ENCODE results near the gene F2.
"Not testable (repeated sequence)": the region's sequence is repeated elsewhere in the genome, so short reads cannot be mapped to it uniquely, and the experiment has no call there.

Gene F2

DNA sequence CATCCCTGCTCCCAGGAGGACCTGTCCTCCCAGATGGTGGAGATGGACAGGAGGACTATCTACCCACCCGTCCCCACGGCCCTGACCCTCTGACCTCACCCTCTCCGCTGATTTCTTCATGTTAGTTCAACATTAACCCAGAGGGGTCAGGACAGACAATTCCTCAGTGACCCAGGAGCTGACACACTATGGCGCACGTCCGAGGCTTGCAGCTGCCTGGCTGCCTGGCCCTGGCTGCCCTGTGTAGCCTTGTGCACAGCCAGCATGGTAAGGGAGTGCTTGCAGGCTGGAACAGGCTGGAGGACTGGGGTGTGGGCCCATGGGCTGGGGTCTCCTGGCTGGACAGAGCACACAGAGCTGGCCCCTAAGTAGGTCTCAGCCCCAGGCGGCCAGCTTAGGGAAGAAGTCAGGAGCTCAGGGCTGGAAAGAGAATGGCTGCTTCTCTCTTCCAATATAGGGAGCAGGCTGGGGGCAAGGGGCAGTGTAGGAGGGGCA is at the start of gene F2:
F2 (plus strand) TSS at position 166 of the 495 bp plus-strand sequence; CDS start at position 189, 23 bp downstream.
- no peak within 1 kb of the TSS for H3K4me3 ChIP-seq (ENCODE audit: low read length)
- no peak within 1 kb of the TSS for H3K27ac ChIP-seq (ENCODE audit: low read length)
- H3K4me1 ChIP-seq (ENCODE audit: insufficient read depth, low read length), result peaks cover 2% of the 10 kb centered on the region; the same call in 1 of the 2 replicates
- no peak within 1 kb of the TSS for H3K9ac ChIP-seq (ENCODE audit: low read depth, low read length)
- no peaks in the 10 kb centered on the region for H3K36me3 ChIP-seq (ENCODE audit: insufficient read depth, low read depth, low read length)
- H3K27me3 ChIP-seq (ENCODE audit: insufficient read depth, low read length), result no peaks in the 10 kb centered on the region
- H3K9me3 ChIP-seq (ENCODE audit: insufficient read depth, low read depth, low read length), result no peaks in the 10 kb centered on the region

DNA sequence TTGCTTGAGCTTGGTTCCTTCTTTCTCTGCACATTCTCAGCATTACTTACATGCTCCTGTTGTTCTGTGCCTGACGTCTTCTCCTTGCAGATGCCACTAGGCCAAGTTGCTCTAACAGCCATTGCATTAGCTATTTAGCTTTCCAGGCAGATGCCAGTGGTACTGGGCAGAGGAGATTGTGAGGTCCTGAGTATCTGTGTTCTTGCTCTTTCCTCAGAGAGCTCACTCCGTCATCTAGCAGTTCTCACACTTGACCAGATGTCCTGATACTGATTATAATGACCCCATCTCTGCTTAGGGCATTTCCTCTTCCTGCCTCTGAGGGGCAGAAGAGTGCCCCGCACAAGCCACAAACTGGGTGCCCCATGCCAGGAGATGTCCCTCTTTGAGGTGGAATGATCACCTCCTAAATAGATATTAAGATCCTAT is 49.3 kb upstream of the F2 start:
- Histone ChIP-seq H3K36me3 (ENCODE audit: insufficient read depth, low read depth, low read length) (peaks cover 85% of the 10 kb centered on the region), H3K9ac (ENCODE audit: low read depth, low read length) (no peak overlapping the region), H3K9me3 (ENCODE audit: insufficient read depth, low read depth, low read length) (no peaks in the 10 kb centered on the region)

DNA sequence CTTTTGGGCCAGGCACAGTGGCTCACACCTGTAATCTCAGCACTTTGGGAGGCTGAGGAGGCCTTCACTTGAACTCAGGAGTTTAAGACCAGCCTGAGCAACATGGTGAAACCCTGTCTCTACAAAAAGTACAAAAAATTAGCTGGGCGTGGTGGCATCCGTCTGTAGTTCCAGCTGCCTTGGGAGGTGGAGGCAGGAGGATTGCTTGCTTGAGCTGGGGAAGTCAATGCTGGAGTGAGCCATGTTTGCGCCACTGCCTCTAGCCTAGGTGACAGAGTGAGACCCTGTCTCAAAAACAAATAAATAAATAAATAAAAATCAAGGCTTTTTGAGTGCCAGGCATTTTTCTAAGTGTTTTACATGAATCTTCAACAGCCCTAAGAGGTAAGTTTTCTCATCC is 48.5 kb upstream of the F2 start:
- H3K4me3 ChIP-seq (ENCODE audit: low read length); H3K27me3 ChIP-seq (ENCODE audit: insufficient read depth, low read length); H3K9me3 ChIP-seq (ENCODE audit: insufficient read depth, low read depth, low read length); H3K9ac ChIP-seq (ENCODE audit: low read depth, low read length); H3K27ac ChIP-seq (ENCODE audit: low read length): not testable (repeated sequence)
- peaks cover 77% of the 10 kb centered on the region for H3K36me3 ChIP-seq (ENCODE audit: insufficient read depth, low read depth, low read length)
- H3K4me1 ChIP-seq (ENCODE audit: insufficient read depth, low read length), result peaks cover 14% of the 10 kb centered on the region

More for the DNA sequence above, 49.3 kb upstream of the F2 start:
- H3K27me3 ChIP-seq (ENCODE audit: insufficient read depth, low read length), result no peaks in the 10 kb centered on the region
- no peak overlapping the region for H3K4me3 ChIP-seq (ENCODE audit: low read length)
- H3K27ac ChIP-seq (ENCODE audit: low read length), result no peak overlapping the region
- H3K4me1 ChIP-seq (ENCODE audit: insufficient read depth, low read length), result peaks cover 11% of the 10 kb centered on the region; the same call in 1 of the 2 replicates

DNA sequence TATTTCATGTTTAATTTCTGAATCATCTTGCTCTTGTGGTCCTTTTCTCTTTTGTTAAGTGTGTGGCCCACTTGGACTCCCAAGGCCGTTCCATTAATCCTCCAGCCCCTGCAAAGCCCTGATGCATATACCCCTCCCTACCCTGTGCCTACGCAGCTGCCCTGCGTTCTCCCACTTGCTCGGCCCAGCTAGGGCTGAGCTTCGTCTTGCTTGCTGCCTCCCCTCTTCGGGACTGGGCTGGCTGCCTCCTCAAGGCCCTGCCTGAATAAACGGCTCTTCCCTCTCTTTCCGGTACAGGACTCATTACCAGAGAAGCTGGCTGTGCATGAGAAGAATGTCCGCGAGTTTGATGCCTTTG is 47.1 kb upstream of the F2 start:
- peaks cover 65% of the 10 kb centered on the region for H3K36me3 ChIP-seq (ENCODE audit: insufficient read depth, low read depth, low read length)

DNA sequence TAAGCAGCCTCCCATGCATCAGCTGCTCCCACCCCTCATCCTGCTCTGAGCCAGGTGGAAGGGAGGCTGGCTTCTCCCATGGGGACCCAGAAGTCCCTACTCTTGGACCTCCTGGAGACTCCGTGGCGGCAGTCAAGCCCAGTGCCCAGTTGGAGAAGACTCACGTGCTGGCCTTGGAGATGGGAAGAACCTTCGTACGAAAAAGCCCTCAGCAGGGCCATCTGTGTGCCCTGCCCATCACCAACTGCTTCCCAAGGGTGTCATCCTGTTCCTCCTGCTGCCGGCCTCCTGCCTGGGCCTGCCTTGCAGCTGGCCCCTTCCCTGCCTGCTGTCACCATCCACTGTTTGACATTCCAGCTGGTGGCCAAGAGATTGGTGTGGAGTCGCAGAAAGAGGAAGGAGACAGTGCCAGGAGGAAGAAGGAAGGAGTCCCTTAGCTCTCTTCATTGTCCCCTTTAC is 46.6 kb upstream of the F2 start:
- no peaks in the 10 kb centered on the region for H3K27me3 ChIP-seq (ENCODE audit: insufficient read depth, low read length)
- H3K27ac ChIP-seq (ENCODE audit: low read length), result no peak overlapping the region
- H3K4me1 ChIP-seq (ENCODE audit: insufficient read depth, low read length), result peaks cover 14% of the 10 kb centered on the region
- peaks cover 61% of the 10 kb centered on the region for H3K36me3 ChIP-seq (ENCODE audit: insufficient read depth, low read depth, low read length)
- no peak overlapping the region for H3K9ac ChIP-seq (ENCODE audit: low read depth, low read length)
- no peaks in the 10 kb centered on the region for H3K9me3 ChIP-seq (ENCODE audit: insufficient read depth, low read depth, low read length)
- H3K4me3 ChIP-seq (ENCODE audit: low read length), result no peak overlapping the region

More for the DNA sequence above, 47.1 kb upstream of the F2 start:
- no peaks in the 10 kb centered on the region for H3K9me3 ChIP-seq (ENCODE audit: insufficient read depth, low read depth, low read length)
- H3K9ac ChIP-seq (ENCODE audit: low read depth, low read length), result no peak overlapping the region
- no peaks in the 10 kb centered on the region for H3K27me3 ChIP-seq (ENCODE audit: insufficient read depth, low read length)
- peaks cover 14% of the 10 kb centered on the region for H3K4me1 ChIP-seq (ENCODE audit: insufficient read depth, low read length)
- H3K27ac ChIP-seq (ENCODE audit: low read length), result no peak overlapping the region
- H3K4me3 ChIP-seq (ENCODE audit: low read length), result no peak overlapping the region

DNA sequence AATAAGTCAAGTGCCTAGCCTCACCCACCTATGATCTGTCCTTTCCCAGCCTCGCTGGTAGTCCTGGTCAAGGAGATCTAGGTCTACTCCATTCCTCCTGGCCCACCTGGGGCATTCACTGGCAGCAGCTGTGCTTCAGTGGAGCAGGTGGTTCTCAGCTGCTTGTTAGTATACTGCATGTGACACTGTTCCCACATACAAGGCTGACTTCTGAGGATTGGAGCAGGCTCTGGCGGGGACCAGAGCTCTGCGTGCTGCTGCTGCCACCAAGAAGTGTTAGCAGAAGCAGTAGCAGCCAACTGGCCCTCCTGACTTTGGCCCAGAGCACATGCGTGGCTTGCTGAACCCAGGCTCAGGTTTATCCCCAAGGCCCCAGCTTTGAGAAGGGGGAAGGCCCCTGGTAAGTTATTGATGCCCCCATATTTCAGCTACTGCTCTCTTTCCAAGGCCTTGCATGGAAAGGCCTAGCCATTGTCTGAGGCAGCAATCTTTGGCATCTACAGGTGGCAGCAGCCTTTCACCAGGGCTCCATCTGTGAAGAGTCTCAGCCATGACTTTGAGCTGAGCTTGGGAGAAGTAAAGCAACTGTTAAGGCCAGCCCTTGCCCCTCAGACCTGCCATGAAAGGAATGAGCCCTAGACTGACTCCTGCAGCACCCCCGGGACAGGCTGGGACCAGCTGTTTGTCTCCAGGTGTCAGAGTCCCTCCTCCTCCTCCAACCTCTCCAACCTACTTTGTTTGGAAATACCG is 45.1 kb upstream of the F2 start:
- peaks cover 14% of the 10 kb centered on the region for H3K4me1 ChIP-seq (ENCODE audit: insufficient read depth, low read length)
- H3K9me3 ChIP-seq (ENCODE audit: insufficient read depth, low read depth, low read length), result no peaks in the 10 kb centered on the region
- H3K27me3 ChIP-seq (ENCODE audit: insufficient read depth, low read length), result no peaks in the 10 kb centered on the region
- H3K27ac ChIP-seq (ENCODE audit: low read length), result no peak overlapping the region
- no peak overlapping the region for H3K4me3 ChIP-seq (ENCODE audit: low read length)
- H3K36me3 ChIP-seq (ENCODE audit: insufficient read depth, low read depth, low read length), result peaks cover 53% of the 10 kb centered on the region
- no peak overlapping the region for H3K9ac ChIP-seq (ENCODE audit: low read depth, low read length)

DNA sequence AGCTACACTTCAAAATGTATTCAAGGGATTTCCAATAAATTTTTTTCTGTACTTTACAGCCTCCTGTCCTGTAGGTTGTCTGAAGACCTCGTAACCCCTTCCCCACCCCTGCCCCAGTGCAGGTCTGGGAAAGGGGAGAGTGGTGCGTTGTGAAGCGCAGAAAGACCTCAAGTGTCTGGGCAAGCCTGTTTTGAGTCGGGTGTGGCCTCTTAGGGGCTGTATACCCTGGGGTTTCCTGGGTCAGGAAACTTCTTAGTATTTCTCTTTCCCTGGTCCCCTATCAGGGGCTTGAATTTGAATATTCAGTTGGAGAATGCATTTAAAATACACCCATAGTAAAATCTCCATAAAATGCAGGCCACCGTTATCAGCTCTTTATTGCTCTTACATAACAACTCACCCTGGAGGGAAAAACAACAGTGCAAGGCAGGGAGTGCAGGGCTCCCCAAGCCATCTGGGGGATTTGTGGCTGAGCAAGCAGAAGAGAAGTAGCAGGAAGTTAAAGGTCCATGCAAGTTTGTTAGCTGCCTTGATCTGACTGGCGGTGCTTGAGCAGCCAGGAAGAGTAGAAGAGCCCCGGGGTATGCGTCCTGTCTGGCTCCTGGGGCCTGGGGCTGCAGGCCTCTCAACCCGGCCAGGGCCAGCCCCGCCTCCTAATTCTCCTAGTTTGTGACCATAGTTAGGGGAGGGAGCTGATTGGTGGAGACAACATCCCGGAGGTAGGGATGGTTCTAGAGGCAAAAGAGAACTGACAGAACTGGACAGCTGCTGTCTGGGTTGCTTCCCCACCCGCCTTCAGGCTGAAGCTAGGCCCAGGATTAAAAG is 44.3 kb upstream of the F2 start:
- H3K9ac ChIP-seq (ENCODE audit: low read depth, low read length), result no peak overlapping the region
- H3K36me3 ChIP-seq (ENCODE audit: insufficient read depth, low read depth, low read length), result peaks cover 49% of the 10 kb centered on the region
- H3K4me1 ChIP-seq (ENCODE audit: insufficient read depth, low read length), result peaks cover 14% of the 10 kb centered on the region
- H3K27ac ChIP-seq (ENCODE audit: low read length), result no peak overlapping the region
- H3K4me3 ChIP-seq (ENCODE audit: low read length), result no peak overlapping the region
- no peaks in the 10 kb centered on the region for H3K9me3 ChIP-seq (ENCODE audit: insufficient read depth, low read depth, low read length)
- no peaks in the 10 kb centered on the region for H3K27me3 ChIP-seq (ENCODE audit: insufficient read depth, low read length)

DNA sequence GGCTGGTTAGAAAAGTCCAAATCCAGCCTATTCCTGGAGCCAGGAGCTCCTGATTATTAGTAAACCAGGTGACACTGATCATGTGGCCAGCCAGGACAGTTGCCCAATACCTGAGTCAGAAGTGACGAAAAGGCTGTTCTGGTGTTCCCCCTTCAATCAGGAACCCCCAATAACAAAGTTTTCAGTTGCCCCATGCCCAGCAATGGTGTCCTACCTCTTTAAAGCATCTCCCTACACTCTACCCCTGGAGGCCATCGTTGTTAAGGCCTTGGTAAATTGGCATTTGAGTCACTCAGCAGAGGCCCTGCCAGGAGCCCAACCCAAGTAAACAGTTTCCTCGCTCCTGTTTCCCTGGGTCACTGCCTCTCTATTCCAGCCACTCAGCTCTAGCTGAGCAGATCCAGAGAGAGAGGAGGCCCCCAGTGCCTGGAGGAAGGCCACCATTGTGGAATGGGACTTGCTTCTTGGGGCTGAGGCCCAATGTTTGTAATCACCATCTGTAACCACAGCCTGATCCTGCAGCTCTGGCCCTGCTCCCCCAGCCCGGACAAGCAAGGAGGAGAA is 43.6 kb upstream of the F2 start:
- Histone ChIP-seq H3K27ac (ENCODE audit: low read length) (no peak overlapping the region), H3K36me3 (ENCODE audit: insufficient read depth, low read depth, low read length) (peaks cover 46% of the 10 kb centered on the region), H3K4me3 (ENCODE audit: low read length) (no peak overlapping the region)

DNA sequence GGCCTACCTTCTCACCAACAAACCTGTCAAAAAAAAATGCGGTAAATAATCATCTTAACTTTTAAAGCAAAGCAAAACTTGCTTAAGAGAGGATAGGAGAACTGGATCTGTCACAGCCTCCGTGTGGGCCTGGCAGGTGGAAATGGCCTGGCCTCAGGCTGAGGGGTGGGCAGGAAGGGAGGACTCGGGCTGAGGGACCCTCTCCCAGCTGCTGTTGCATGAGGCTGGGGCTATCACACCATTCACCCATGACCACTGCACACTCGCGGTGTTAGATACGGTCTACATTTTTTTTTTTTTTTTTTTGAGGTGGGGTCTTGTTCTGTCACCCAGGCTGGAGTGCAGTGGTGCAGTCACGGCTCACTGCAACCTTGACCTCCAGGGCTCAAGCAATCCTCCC is 43.1 kb upstream of the F2 start:
- Histone ChIP-seq H3K36me3 (ENCODE audit: insufficient read depth, low read depth, low read length) (peaks cover 44% of the 10 kb centered on the region), H3K27ac (ENCODE audit: low read length) (no peak overlapping the region), H3K9me3 (ENCODE audit: insufficient read depth, low read depth, low read length) (no peaks in the 10 kb centered on the region), H3K9ac (ENCODE audit: low read depth, low read length) (no peak overlapping the region), H3K4me1 (ENCODE audit: insufficient read depth, low read length) (peaks cover 14% of the 10 kb centered on the region), H3K27me3 (ENCODE audit: insufficient read depth, low read length) (no peaks in the 10 kb centered on the region), H3K4me3 (ENCODE audit: low read length) (no peak overlapping the region)

More for the DNA sequence above, 43.6 kb upstream of the F2 start:
- H3K9ac ChIP-seq (ENCODE audit: low read depth, low read length), result no peak overlapping the region
- no peaks in the 10 kb centered on the region for H3K9me3 ChIP-seq (ENCODE audit: insufficient read depth, low read depth, low read length)
- H3K27me3 ChIP-seq (ENCODE audit: insufficient read depth, low read length), result no peaks in the 10 kb centered on the region
- H3K4me1 ChIP-seq (ENCODE audit: insufficient read depth, low read length), result peaks cover 14% of the 10 kb centered on the region

DNA sequence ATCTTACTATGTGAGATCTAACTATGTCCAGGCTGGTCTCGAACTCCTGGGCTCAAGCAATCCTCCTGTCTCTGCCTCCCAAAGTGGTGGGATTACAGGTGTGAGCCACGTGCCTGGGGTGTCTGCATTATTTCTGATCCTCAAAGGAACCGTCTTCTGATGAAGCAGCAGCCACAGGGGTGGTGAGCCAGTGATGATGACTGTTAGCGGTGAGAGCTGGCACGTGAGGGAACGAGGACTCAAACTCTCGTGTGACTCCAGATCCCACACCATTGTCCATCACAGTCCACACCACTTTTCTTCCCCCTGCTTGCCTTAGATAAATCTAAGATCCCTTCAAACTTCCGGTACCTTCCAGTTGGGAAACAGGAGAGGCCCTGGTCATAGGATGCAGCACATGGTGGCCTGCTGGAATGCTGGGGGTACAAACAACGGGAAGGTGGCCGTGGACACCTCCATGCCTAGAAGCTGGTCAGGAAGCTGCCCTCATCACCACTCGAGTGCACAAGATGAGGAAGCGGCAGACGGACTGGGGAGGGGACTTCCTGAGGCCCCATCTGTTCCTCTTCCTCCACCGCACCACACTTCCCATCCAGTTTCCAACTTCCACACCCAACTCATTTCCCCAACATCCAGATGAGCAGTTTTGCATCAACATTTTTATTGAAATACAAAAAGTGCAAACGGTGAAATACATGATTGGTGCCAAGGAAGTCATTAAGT is 42.4 kb upstream of the F2 start:
- H3K9me3 ChIP-seq (ENCODE audit: insufficient read depth, low read depth, low read length), result no peaks in the 10 kb centered on the region
- no peak overlapping the region for H3K27ac ChIP-seq (ENCODE audit: low read length)
- no peak overlapping the region for H3K9ac ChIP-seq (ENCODE audit: low read depth, low read length)
- no peaks in the 10 kb centered on the region for H3K27me3 ChIP-seq (ENCODE audit: insufficient read depth, low read length)
- H3K36me3 ChIP-seq (ENCODE audit: insufficient read depth, low read depth, low read length), result peaks cover 39% of the 10 kb centered on the region
- no peak overlapping the region for H3K4me3 ChIP-seq (ENCODE audit: low read length)
- peaks cover 14% of the 10 kb centered on the region for H3K4me1 ChIP-seq (ENCODE audit: insufficient read depth, low read length)

DNA sequence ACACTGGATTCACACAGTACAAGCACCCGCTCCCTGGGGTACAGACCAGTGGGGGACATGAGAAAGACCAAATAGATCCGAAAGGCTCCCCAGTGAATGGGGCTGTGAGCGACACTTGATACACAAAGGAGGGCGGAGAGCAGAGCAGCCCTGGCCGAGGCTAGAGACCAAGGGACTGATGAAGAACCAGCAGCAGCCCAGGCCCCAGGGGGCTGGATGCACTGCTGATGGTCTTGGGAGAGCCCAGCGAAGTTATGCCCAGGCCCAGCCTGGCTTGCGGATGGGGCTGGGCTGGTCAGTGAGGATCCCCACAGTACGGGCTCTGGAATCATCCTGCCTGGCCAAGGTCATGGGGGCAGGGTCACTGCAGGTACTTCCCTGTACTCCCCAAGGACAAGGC is 41.8 kb upstream of the F2 start:
- Histone ChIP-seq H3K36me3 (ENCODE audit: insufficient read depth, low read depth, low read length) (peaks cover 34% of the 10 kb centered on the region), H3K9me3 (ENCODE audit: insufficient read depth, low read depth, low read length) (no peaks in the 10 kb centered on the region), H3K27me3 (ENCODE audit: insufficient read depth, low read length) (no peaks in the 10 kb centered on the region), H3K27ac (ENCODE audit: low read length) (no peak overlapping the region), H3K4me3 (ENCODE audit: low read length) (no peak overlapping the region), H3K9ac (ENCODE audit: low read depth, low read length) (no peak overlapping the region), H3K4me1 (ENCODE audit: insufficient read depth, low read length) (peaks cover 14% of the 10 kb centered on the region)
